Measurements from ENCODE around the gene SURF6.
"Not testable (repeated sequence)": the region's sequence is repeated elsewhere in the genome, so short reads cannot be mapped to it uniquely, and the experiment has no call there.

Gene SURF6

DNA sequence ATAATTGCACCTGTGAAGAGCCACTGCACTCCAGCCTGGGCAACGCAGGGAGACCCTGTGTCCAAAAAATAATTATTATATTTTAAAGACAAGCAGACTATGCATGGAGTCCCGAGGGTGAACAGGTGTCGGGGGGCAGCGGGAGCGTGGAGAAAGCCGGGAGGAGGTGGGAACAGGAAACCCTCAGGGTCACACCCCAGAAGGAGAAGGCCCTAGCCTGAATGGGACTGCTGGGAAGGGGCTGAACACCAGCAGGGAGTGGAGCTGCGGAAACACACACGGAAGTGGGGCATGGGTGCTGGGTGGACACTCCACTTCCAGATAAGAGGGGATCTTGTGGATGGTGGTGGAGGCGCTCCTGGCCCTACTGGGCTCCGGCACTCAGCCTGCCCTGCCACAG lies 12.8 kb downstream of the SURF6 start:
- no peak for DNase-seq

DNA sequence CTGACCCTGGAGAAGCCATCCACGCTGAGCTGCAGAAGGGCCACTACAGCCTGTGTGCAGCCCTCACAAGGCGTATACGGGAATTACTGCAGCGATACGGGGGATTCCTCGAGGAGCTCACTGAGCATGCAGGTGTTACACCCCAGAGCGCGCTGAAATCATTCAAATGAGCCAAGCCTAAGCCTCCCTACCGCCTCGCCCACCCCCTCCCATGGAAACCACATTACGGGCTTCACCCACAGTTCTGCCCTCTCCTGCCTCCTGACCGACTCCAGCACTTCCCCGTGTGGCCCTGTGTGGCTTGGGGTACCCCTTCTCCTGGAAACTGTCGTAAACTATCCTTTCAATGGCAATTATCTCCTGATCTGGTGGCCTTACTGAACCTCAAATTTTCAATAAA lies 13.3 kb downstream of the SURF6 start:
- DNase-seq = no peak

DNA sequence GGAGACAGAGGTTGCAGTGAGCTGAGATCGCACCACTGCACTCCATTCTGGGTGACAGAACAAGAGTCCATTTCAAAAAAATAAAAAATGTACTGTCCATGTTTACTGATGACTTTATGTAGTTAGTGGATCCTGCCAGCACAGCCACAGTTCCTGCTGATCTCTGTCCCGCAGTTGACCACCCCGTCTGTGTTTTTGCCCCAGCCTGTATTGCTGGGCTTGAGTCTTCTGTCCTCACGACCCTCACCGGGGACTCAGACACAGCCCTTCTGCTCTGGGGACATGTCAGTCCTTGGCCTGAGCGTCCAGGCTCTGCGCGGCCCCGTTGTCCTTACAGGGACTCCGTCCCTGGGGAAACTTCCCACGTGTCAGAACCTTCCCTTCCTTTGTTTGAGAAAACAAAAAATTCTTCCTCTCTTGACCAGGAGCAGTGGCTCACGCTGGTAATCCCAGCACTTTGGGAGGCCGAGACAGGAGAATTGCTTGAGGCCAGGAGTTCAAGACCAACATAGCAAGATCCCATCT lies 14.5 kb downstream of the SURF6 start:
- DNase-seq = no peak

DNA sequence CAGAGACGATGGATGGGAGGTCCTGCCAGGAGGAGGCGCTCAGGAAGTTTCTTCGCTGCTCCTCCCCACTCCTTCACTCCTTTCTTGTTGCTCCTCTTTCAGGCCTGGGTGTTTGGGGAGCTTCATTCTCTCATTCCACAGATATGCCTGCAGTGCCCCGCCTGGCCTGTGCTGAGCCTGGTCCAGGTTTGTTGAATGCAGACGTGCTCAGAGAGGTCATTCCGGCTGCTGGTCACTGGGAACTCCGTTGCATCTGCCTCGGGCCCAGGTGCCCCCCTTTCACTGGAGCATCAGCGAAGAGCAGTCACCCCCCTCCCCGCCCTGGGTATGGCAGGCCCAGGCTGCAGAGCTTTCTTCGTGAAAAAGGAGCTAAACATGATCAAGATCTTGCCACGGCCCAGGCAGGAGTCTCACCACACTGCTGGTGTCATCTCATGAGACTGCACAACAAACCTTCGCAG lies 15.5 kb downstream of the SURF6 start:
- DNase-seq = no peak

DNA sequence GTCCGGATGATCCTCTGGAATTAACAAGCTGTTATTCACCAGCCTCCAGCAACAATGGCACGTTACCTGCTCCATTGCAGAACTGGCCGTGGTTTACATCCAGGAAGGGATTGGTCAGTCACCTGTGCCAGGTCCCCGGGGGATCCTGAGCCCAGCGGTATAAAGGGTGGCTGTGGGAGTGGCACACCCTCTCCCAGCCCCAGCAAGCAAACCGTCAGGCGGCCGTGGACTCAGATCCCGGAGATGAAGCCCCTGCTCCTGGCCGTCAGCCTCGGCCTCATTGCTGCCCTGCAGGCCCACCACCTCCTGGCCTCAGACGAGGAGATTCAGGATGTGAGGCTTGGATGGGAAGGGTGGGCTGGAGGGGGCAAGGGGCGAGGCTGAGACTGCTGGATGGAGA lies 18.4 kb downstream of the SURF6 start:
- not testable (repeated sequence) for DNase-seq

DNA sequence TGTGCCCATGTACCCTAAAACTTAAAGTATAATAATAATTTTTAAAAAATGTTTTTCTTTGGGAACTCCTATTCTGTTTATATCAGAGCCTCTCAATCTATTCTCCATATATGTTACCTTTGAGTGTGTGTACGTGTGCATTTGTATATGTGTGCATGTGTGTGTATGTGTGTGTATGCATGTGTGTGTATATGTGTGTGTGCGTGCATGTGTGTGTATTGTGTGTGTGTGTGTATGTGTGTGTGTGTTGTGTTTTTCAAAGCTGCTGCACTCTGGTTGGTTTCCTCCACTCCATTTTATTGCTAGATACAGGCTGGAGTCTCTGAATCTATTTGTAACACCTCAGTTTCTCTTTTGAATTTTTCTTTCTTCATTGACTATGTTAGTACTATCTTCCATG lies 20.0 kb downstream of the SURF6 start:
- DNase-seq = no peak

DNA sequence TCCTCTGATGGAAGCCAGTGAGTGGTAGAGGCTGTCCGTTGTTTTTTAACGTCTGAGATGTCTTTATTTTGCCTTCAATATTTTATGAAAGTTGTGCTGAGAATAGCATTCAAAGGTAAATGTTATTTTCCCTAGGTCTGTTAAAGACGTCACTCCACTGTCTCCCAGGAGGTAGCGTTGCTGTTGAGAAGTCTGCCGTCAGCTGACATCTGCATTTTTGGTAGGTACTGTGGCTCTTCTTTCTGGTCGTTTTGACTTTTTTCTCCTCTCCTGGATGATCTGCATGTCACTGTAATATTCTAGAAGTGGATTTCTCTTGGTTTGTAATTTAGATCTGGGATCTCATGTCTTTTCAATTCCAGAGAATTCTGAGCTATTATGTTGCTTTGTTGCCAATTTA lies 26.4 kb downstream of the SURF6 start:
- no peak for DNase-seq

DNA sequence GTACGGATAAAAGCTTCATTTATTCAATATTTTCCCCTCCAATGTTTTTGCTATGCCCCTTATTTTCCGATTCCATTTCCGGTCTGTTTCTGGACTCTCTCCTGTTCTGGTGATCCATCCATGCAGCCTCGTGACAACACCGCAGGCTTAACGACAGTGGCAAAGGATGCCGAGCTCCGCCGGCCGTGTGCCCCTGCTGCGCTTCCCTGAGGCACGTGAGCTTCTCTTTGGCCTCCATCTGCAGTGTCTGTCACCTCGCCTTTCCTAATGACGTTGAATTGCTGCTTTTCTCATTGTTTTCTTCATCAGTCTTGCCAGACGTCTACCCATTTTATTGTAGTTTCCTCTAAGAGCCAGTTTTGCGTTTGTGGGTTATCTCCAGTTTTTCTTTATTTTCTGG lies 28.7 kb downstream of the SURF6 start:
- DNase-seq = no peak

DNA sequence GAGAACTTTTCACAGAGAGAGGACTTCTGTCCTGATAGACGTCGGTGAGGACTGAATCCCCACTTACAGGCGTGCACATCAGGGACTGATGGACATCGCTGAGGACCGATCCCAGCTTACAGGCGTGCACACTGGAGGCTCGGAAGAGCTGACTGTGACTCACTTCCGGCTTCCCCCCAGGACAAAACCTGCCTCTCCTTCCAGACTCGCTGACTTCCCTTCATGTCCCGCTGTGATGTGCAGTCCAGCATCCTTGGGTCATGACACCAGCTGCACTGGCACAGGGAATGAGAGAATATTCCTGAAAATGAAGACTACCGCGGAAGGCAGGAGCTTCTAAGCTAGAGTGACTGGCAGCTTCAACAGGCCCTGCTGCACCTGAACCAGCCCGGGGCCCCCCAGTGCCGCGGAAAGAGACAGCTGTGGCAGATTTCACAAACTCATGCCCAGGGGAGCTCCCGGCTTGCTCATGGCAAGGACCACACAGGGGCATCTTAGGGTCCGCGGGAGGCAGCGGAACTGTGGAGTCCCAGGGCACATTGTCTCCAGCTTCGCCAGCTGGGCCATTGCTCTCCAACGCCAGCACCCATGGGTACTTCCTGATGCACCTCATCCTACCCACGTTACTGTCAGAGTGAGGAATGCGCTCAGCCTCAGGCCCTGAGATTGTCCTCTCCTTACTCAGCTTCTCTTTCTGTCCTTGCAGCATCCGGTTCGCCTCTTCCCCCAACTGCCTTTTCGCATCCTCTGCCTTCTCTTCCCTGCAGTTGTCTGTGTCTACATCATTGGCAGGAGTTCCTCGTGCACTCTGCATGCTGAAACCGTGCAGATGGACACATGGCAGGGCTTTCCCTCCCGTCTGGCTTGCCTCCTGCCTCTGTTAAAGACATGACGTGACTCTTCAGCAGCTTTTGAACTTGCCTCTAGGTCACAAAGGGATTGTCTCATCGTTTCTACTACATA lies 29.5 kb downstream of the SURF6 start:
- no peak for DNase-seq

DNA sequence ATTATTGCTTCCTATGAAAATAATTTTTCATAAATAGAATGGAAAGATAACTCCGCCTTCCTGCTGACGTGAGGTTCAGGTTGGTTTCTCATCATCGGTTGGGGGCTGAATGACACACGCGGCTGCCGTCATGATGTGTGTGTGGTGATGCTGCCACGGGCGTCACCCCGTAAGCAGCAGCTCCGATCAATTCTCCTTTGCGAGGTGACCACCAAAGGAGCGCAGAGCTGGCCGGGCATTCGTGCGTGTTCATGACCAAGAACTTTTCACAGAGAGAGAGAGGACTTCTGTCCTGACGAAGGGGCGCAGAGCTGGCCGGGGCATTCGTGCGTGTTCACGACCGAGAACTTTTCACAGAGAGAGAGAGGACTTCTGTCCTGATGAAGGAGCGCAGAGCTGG lies 30.3 kb downstream of the SURF6 start:
- DNase-seq = no peak

DNA sequence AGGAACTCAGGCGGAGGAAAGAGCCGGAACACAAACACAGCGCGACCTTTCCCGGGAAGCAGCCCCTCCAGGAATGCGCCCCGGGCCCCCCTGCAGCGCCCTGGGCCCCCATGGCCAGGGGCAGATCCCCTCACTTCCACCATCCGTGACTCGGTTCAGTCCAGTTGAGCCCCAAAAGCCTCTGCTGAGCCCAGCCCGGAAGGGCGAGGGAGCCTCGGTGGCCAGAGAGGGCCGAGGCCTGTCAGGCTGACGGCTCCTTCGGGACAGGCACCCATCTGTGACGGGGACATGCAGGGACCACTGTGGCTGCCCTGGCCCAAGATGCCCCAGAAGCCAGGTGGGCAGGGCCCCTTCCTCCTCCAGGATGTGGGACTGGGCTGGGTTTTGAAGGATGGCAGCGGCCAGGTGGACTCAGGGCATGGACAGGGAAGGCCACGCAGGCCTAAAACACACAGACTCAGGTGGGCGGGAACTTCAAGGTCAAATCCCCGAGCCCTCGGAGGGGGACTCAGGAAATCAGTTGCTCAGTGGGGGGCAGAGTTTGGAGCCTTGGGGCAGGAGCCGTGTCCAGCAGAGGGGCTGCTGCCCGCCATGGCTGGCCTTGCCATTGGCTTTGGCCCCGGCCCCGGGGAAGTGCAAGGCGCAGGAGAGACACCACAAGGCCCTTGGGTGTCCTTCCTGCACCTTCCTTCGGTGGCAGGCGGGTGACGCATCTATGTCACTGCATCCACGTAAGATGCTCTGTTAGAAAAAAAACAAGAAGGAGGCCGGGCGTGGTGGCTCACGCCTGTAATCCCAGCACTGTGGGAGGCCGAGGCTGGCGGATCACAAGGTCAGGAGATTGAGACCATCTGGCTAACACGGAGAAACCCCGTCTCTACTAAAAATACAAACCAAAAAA lies 31.3 kb downstream of the SURF6 start:
- DNase-seq = no peak

DNA sequence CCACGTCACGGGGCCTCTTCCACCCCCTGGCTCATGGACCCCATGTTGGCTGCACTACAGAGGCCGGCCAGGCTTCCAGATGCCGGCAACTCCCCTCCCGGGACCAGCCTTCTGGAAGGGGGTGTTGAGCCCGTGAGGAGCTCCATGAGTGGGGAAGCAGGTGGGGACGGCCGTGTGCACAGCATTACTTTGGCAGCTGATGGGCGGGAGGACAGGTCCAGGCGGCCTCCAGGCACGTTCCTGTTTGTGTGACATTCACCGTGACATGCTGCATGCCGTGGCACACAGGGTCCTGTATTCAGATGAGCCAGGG lies 31.9 kb downstream of the SURF6 start:
- no peak for DNase-seq

DNA sequence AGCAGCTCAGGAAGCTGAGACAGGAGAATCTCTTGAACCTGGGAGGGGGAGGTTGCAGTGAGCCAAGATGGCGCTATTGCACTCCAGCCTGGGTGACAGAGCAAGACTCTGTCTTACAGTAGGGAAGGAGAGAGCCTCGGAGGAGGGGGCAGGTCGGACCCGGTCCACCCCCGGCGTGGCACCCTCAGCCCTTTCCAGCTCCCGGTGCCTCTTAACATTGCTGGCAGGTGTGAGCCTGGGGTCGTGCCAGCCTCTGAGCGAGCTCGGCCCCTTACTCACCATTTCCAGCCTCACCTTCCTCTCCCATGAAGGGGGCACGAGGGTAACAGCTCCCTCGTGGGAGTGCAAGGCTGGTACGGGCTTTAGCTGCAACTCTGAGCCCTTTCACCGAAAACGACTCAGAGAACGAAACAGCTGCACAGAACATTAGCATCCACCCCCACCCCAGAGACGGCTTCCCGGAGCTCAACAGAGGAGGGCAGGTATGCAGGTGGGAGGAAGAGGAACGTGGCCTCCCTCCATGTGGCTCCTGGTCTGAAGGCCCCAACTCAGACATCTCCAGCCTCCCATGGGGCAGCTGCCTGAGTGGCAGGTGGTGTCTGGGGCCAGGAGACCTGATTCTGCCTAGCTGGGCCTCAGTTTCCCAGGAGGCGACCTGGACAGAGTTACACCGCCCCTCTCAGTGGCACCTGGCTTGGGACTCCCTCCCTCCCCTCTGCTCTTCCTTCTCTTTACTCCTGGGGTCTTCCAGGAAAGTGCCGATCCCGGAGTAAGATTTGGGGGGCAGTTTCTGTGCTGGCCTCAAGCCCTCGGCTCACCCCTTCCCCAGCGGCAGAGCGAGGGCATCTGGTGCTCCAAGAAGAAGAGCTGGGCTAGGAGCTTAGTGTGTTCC lies 32.5 kb downstream of the SURF6 start:
- no peak for DNase-seq

DNA sequence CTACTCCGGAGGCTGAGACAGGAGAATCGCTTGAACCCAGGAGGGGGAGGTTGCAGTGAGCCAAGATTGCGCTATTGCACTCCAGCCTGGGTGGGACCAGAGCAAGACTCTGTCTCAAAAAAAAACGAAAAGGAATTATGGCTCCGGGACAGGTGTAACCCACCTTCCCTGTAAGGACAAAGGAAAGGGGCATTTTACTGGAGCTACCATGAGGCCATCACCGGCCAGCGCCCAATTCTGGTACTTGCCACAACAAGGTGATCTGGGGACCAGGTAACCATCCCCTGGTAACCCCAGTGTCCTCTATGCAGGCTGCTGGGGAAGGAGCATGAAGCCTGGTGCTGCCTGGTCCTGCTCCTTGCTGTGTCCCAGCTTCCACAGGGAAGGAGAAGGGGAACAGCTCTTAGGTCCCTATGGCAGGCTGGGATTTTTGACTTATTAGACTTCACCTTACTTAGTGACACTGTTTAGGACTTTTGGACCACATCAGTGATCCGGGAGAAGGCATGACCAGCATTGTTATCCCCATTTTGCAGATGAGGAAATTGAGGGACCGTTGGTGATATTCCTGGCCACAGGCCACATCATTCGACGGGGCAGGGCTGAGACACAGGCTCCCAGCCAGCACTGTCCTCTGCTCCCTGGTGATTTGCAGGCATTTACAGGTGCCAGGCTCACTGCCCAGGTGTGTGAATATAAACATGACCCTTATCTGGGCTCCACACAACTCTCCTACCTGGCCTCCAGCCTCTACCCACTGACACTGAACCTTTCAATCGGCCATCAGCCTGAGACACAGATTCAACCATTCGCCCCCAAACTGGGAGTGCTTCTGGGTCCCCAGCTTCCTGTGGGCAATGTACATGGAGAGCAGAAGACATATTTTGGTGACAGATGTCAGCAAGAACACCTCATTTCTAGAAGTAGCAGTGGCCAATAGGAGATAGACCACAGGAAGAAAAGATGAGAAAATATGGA lies 34.4 kb downstream of the SURF6 start:
- no peak for DNase-seq

DNA sequence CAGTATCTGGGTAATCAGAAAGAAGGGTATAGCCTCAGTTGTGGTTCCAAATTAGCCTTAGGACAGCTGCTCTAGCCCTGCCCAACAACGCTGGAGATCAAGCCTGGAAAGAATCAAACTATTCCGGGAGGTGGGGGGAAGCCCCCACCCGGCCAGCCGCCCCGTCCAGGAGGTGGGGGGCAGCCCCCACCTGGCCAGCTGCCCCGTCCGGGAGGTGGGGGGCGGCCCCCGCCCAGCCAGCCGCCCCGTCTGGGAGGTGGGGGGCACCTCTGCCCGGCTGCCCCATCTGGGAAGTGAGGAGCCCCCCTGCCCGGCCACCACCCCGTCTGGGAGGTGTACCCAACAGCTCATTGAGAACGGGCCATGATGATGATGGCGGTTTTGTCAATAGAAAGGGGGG lies 36.0 kb downstream of the SURF6 start:
- DNase-seq = not testable (repeated sequence)

DNA sequence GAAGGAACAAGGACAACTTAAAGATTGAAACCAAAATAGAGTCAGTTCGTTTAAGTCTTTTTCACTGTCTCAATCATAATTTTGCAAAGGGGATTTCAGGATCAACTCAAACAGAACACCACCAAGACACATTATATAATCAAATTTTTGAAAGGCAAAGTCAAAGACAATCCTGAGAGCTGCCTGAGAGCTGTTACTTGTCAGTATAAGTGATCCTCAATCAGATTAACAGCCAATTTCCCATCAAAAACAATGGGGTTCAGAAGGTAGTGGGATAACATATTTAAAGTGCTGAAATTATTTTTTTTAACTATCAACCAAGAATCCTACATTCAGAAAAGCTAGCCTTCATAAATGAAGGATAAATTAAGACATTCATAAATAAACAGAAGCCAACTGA lies 41.7 kb downstream of the SURF6 start:
- no peak for DNase-seq

DNA sequence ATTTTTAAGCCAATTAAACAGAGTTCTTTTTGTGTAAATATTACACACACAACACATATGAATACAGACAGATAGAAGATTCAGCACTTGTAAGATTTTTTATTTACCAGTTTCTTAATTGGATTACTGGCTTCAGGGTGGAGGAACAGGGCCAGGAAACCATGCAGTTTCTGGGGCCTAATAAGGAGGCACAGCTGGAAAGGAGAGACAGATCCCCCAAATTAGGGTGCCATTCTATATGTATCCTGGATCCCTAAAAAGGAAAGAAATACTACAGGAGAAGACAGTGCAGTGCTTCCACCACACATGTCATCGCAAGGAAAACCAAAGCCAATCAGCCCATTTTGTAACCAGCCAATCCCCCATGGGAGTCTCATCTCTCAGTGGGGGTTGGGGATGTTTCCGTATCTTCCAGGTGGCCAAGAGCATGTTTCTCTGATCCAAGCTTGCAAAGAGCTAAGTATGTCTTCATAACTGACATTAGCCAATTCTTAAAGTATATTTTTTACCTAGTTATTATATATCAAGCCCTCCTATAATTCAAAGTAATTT lies 45.2 kb downstream of the SURF6 start:
- DNase-seq = no peak

DNA sequence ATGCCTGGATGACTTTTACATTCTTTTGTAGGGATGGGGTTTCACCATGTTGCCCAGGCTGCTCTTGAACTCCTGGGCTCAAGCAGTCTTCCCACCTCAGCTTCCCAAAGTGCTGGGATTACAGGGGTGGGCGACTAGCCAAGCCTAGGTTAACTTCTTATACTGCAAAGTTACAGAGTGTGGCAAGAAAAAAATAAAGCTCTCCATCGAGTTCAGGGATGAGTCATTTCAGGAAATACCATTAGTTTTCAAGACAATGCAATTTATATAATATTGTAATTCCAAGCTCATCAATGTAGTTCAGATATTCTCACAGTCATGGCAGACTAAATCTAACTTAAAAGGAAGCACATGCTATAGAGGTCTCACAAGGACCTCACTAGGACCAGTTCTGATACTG lies 49.5 kb downstream of the SURF6 start:
- DNase-seq = no peak

DNA sequence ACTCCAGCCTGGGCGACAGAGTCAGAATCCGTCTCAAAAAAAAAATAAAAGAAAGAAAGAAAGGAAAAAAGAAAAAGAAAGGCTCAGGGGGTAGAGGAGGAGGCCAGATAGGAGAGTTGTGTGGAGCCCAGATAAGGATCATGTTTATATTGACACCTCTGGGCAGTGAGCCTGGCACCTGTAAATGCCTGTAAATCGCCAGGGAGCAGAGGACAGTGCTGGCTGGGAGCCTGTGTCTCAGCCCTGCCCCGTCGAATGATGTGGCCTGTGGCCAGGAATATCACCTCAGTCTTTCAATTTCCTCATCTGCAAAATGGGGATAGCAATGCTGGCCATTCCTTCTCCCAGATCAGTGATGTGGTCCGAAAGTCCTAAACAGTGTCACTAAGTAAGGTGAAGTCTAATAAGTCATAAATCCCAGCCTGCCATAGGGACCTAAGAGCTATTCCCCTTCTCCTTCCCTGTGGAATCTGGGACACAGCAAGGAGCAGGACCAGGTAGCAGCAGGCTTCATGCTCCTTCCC lies 50.7 kb downstream of the SURF6 start:
- DNase-seq = no peak

DNA sequence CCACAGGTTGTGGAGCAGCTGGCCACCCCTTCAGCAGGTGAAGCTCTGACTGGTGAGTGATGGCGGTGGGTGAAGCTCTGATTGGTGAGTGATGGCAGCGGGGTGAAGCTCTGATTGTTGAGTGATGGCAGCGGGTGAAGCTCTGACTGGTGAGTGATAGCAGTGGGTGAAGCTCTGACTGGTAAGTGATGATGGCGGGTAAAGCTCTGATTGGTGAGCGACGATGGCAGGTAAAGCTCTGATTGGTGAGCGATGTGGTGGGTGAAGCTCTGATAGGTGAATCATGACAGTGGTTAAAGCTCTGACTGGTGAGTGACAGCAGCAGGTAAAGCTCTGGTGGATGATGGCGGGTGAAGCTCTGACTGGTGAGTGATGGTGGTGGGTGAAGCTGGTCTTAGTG lies 51.6 kb downstream of the SURF6 start:
- DNase-seq = no peak

Data from NCI-H524 treated with DMSO at 0.1 percent for 48 hours (cell line).